ENCODE data around the gene P4HB. TPM values are rescaled to one million over a fixed set of nuclear protein-coding genes. Genes with fewer than 3 reads are reported as not detected.

Gene P4HB
- total and polyA plus RNA-seq, 3 experiments from 2014 or later, result 342 to 482 (median 463) TPM

GRCh38 chr17:81869221-81870130, 9.1 kb upstream of the P4HB start:
- Mint-ChIP-seq H3K36me3 (peaks cover 0 to 34% (median 2%) of the 10 kb centered on the region in 3 donors), H3K4me1 (peaks cover 23 to 54% (median 25%) of the 10 kb centered on the region in 3 donors), H3K9me3 (no peaks in the 10 kb centered on the region), H3K27ac (peak overlapping the region; percentile 88 to 99 (median 93)), H3K4me3 (peak overlapping the region; percentile 82 to 92 (median 88)), H3K27me3 (peaks cover 0 to 3% of the 10 kb centered on the region in 2 donors)
- Histone ChIP-seq H3K4me3 (ENCODE audit: low read length) (peak overlapping the region; percentile 84), H3K27ac (ENCODE audit: low read depth, low read length) (peak overlapping the region; percentile 96), H3K9me3 (ENCODE audit: low read length) (no peaks in the 10 kb centered on the region), H3K4me1 (ENCODE audit: insufficient read depth, low read length) (peaks cover 50% of the 10 kb centered on the region), H3K36me3 (ENCODE audit: insufficient read depth, low read length) (peaks cover 21% of the 10 kb centered on the region), H3K27me3 (ENCODE audit: insufficient read depth, low read length, poor library complexity, severe bottlenecking) (no peaks in the 10 kb centered on the region)
- POLR2A ChIA-PET, result interaction anchor here (0.6 to 3.1 kb wide), 8 partner anchors 8 to 229 kb away, joined by 3 to 32 read pairs (median 6); partner anchors contain the start of genes CENPX, FASN, LRRC45 and MAFG
- CTCF ChIA-PET, result interaction anchor here (0.7 to 1.8 kb wide), 11 partner anchors 9 to 90 kb away, joined by 3 to 5 read pairs (median 3); partner anchors contain the start of genes MAFG, P4HB and PPP1R27
- peak in 3 of 5 donors; percentile 21 to 39 (median 21) for DNase-seq

GRCh38 chr17:81868674-81869220, 8.4 kb upstream of the P4HB start:
- peaks cover 22% of the 10 kb centered on the region for H3K36me3 ChIP-seq (ENCODE audit: insufficient read depth, low read length)
- peak overlapping the region in 2 of 7 donors; percentile 88 to 92 for H3K4me3 Mint-ChIP-seq
- no peaks in the 10 kb centered on the region for H3K9me3 Mint-ChIP-seq
- ChIA-PET CTCF (interaction anchor here (0.7 to 1.8 kb wide), 7 partner anchors 9 to 51 kb away, joined by 3 to 5 read pairs (median 3); partner anchors contain the start of gene PPP1R27), POLR2A (no interaction called here)
- H3K27me3 Mint-ChIP-seq, result peaks cover 0 to 3% of the 10 kb centered on the region in 2 donors
- H3K36me3 Mint-ChIP-seq, result peaks cover 0 to 34% (median 2%) of the 10 kb centered on the region in 3 donors
- H3K27me3 ChIP-seq (ENCODE audit: insufficient read depth, low read length, poor library complexity, severe bottlenecking), result no peaks in the 10 kb centered on the region
- no peak overlapping the region for H3K27ac ChIP-seq (ENCODE audit: low read depth, low read length)
- peaks cover 50% of the 10 kb centered on the region for H3K4me1 ChIP-seq (ENCODE audit: insufficient read depth, low read length)
- H3K27ac Mint-ChIP-seq, result peak overlapping the region in 3 of 8 donors; percentile 17 to 99 (median 61)
- DNase-seq, result no peak
- no peaks in the 10 kb centered on the region for H3K9me3 ChIP-seq (ENCODE audit: low read length)
- peaks cover 23 to 59% (median 26%) of the 10 kb centered on the region in 3 donors for H3K4me1 Mint-ChIP-seq
- no peak overlapping the region for H3K4me3 ChIP-seq (ENCODE audit: low read length)

DNA sequence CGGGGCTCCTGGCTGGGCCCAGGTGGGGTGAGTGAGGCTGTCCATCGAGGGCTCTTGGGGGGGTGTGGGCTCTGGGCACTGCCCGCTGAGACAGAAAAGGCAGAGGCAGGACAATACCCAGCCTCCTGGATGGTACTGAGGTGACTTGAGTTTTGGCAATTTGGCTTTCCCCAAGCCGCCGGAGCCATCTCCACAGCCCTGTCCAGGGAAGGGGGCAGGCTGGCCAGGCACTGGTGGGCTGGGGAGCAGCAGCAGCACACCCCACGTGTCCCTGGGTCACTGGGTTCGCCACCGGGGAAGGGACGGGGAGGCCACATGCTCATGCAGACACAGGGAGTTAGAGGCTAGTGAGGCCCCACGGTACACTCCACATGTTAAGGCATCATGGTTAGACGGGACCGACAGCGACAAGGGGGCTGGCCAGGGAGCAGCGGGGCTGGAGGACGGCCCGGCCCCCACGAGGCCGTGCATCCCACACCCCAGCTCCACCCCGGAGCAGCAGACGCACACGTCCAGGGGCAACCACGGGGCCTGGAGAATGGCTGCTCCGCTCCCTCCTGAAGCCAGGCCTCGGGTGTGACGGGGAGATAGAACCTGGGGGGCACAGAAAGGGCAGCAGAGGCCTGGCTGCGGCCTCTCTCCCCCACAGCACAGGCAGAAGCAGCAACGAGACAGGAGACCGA, 7.8 kb upstream of the P4HB start:
- Histone ChIP-seq H3K9me3 (ENCODE audit: low read length) (no peaks in the 10 kb centered on the region), H3K27ac (ENCODE audit: low read depth, low read length) (no peak overlapping the region), H3K36me3 (ENCODE audit: insufficient read depth, low read length) (peaks cover 27% of the 10 kb centered on the region), H3K27me3 (ENCODE audit: insufficient read depth, low read length, poor library complexity, severe bottlenecking) (no peaks in the 10 kb centered on the region), H3K4me3 (ENCODE audit: low read length) (no peak overlapping the region), H3K4me1 (ENCODE audit: insufficient read depth, low read length) (peaks cover 48% of the 10 kb centered on the region)
- Mint-ChIP-seq H3K9me3 (no peaks in the 10 kb centered on the region), H3K4me3 (peak overlapping the region in 2 of 7 donors; percentile 15 to 89), H3K4me1 (peaks cover 30 to 65% (median 31%) of the 10 kb centered on the region in 3 donors), H3K36me3 (peaks cover 0 to 38% (median 2%) of the 10 kb centered on the region in 3 donors), H3K27ac (peak overlapping the region in 6 of 8 donors; percentile 40 to 98 (median 64)), H3K27me3 (peaks cover 0 to 3% of the 10 kb centered on the region in 2 donors)
- no peak for DNase-seq
- CTCF ChIA-PET, result interaction anchor here (1.8 kb wide), 1 partner anchor 12 kb away, joined by 5 read pairs; no protein-coding TSS in a partner anchor
- POLR2A ChIA-PET, result no interaction called here

DNA sequence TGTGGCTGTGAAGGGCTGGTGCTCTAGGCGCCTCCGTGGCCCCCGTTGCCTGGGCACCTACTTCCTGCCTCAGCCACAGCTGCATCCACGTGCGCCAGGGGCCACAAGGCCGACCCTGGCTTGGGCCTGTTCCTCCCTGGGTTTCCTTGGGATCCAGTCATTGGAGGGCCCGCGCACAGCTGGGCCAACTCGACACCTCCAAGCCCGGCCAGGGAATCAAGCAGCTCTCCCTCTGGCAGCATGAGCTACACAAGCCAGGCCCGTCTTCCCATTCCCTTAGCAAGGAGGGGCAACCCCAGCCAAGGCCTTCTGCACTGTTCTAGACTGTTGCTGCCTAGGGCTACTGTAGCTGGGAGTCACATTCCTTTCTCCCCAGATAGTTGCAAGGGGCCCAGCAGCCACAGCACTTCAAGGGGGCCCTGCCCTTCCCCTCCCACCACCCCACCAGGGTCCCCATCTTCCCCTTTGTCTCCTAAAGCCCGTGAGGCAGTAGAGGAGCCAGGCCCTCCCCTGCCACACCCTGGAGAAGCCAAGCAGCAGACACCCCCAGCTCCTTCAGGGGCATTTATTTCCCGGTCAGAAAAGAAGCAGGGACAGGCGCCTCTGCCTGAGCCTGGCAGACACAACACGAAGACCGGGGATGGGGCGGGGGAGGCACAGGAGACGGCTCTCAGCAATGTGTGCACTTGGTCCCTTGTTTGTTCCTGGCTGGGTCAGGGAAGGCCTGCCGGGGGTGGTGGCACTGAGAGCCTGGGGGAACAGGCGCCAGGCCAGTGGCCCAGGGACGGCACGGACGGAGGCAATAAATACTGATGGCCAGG, 7.0 kb upstream of the P4HB start:
- no peaks in the 10 kb centered on the region for H3K9me3 ChIP-seq (ENCODE audit: low read length)
- Mint-ChIP-seq H3K27me3 (peaks cover 0 to 3% of the 10 kb centered on the region in 2 donors), H3K27ac (peak overlapping the region in 7 of 8 donors; percentile 42 to 98 (median 66)), H3K4me1 (peaks cover 31 to 66% (median 36%) of the 10 kb centered on the region in 3 donors), H3K4me3 (peak overlapping the region in 5 of 7 donors; percentile 12 to 64 (median 49)), H3K36me3 (peaks cover 0 to 41% (median 2%) of the 10 kb centered on the region in 3 donors), H3K9me3 (no peaks in the 10 kb centered on the region)
- H3K27me3 ChIP-seq (ENCODE audit: insufficient read depth, low read length, poor library complexity, severe bottlenecking), result no peaks in the 10 kb centered on the region
- ChIA-PET CTCF (no interaction called here), POLR2A (interaction anchor here (0.9 kb wide), 1 partner anchor 12 kb away, joined by 3 read pairs; no protein-coding TSS in a partner anchor)
- peaks cover 27% of the 10 kb centered on the region for H3K36me3 ChIP-seq (ENCODE audit: insufficient read depth, low read length)
- no peak overlapping the region for H3K4me3 ChIP-seq (ENCODE audit: low read length)
- no peak overlapping the region for H3K27ac ChIP-seq (ENCODE audit: low read depth, low read length)
- peak in 2 of 5 donors; percentile 24 to 29 for DNase-seq
- peaks cover 41% of the 10 kb centered on the region for H3K4me1 ChIP-seq (ENCODE audit: insufficient read depth, low read length)

- POLR2A ChIA-PET, result interaction anchor here (0.6 to 0.9 kb wide), 2 partner anchors 12 to 229 kb away, joined by 3 to 6 read pairs; no protein-coding TSS in a partner anchor
These were observed 6.3 kb upstream of the P4HB start for GRCh38 chr17:81866440-81867169.

GRCh38 chr17:81865733-81866439, 5.6 kb upstream of the P4HB start:
- Histone ChIP-seq H3K4me3 (ENCODE audit: low read length) (no peak overlapping the region), H3K27ac (ENCODE audit: low read depth, low read length) (no peak overlapping the region), H3K36me3 (ENCODE audit: insufficient read depth, low read length) (peaks cover 27% of the 10 kb centered on the region), H3K9me3 (ENCODE audit: low read length) (no peaks in the 10 kb centered on the region), H3K27me3 (ENCODE audit: insufficient read depth, low read length, poor library complexity, severe bottlenecking) (no peaks in the 10 kb centered on the region), H3K4me1 (ENCODE audit: insufficient read depth, low read length) (peaks cover 44% of the 10 kb centered on the region)
- H3K4me1 Mint-ChIP-seq, result peaks cover 34 to 70% (median 34%) of the 10 kb centered on the region in 3 donors
- peaks cover 0 to 6% of the 10 kb centered on the region in 2 donors for H3K27me3 Mint-ChIP-seq
- no peaks in the 10 kb centered on the region for H3K9me3 Mint-ChIP-seq
- H3K4me3 Mint-ChIP-seq, result peak overlapping the region in 1 of 7 donors; percentile 72
- CTCF ChIA-PET, result interaction anchor here (0.8 to 1.5 kb wide), 2 partner anchors 93 to 99 kb away, joined by 3 read pairs; no protein-coding TSS in a partner anchor
- no peak for DNase-seq
- peaks cover 0 to 38% (median 2%) of the 10 kb centered on the region in 3 donors for H3K36me3 Mint-ChIP-seq
- H3K27ac Mint-ChIP-seq, result peak overlapping the region in 2 of 8 donors; percentile 50 to 98
- POLR2A ChIA-PET, result interaction anchor here (0.6 to 1.0 kb wide), 2 partner anchors 33 to 228 kb away, joined by 3 to 6 read pairs; partner anchors contain the start of gene MCRIP1

More at GRCh38 chr17:81866440-81867169, 6.3 kb upstream of the P4HB start:
- H3K27ac Mint-ChIP-seq, result peak overlapping the region in 6 of 8 donors; percentile 45 to 98 (median 78)
- Histone ChIP-seq H3K9me3 (ENCODE audit: low read length) (no peaks in the 10 kb centered on the region), H3K36me3 (ENCODE audit: insufficient read depth, low read length) (peaks cover 27% of the 10 kb centered on the region), H3K4me1 (ENCODE audit: insufficient read depth, low read length) (peaks cover 41% of the 10 kb centered on the region), H3K4me3 (ENCODE audit: low read length) (no peak overlapping the region), H3K27me3 (ENCODE audit: insufficient read depth, low read length, poor library complexity, severe bottlenecking) (no peaks in the 10 kb centered on the region), H3K27ac (ENCODE audit: low read depth, low read length) (no peak overlapping the region)
- H3K27me3 Mint-ChIP-seq, result peaks cover 0 to 3% of the 10 kb centered on the region in 2 donors
- peaks cover 31 to 65% (median 32%) of the 10 kb centered on the region in 3 donors for H3K4me1 Mint-ChIP-seq
- DNase-seq, result no peak
- peaks cover 0 to 38% (median 2%) of the 10 kb centered on the region in 3 donors for H3K36me3 Mint-ChIP-seq
- no peaks in the 10 kb centered on the region for H3K9me3 Mint-ChIP-seq
- peak overlapping the region in 2 of 7 donors; percentile 51 to 72 for H3K4me3 Mint-ChIP-seq
- CTCF ChIA-PET, result interaction anchor here (0.8 to 1.5 kb wide), 2 partner anchors 93 to 98 kb away, joined by 3 read pairs; no protein-coding TSS in a partner anchor

Measured in CD8-positive, alpha-beta memory T cell (primary cell).